T-helper 1 cell (primary cell): ENCODE results near the gene RTBDN.
"Not testable (repeated sequence)": the region's sequence is repeated elsewhere in the genome, so short reads cannot be mapped to it uniquely, and the experiment has no call there.

Source experiments
- DNase-seq, 5 donors: peaks; one replicate each; pipeline ENCODE4 v3.0.0-alpha.2; 2012 to 2020

RTBDN gene

DNA sequence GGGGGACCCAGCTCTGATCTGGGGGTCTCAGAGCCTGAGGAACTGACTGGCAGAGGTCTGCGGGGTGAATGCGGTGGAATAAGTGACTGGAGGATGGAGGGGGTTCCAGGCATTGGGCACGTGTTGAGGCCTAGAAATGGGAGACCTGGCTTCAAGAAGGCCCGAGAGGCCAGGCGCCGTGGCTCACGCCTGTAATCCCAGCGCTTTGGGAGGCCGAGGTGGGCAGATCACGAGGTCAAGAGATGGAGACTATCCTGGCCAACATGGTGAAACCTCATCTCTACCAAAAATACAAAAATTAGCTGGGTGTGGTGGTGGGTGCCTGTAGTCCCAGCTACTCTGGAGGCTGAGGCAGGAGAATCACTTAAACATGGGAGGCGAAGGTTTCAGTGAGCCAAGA, 16.6 kb downstream of the RTBDN start:
- DNase-seq: not testable (repeated sequence)

DNA sequence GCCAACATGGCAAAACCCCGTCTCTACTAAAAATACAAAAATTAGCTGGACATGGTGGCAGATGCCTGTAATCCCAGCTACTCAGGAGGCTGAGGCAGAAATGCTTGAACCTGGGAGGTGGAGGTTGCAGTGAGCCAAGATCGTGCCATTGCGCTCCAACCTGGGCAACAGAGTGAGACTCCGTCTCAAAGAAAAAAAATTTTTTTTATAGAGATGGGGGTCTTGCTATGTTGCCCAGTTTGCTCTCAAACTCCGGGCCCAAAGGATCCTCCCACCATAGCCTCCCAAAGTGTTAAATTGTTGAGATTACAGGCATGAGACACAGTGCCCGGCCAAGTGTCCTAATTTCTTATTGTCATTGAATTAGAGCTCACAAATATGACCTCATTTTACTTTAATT, 17.2 kb downstream of the RTBDN start:
- not testable (repeated sequence) for DNase-seq

DNA sequence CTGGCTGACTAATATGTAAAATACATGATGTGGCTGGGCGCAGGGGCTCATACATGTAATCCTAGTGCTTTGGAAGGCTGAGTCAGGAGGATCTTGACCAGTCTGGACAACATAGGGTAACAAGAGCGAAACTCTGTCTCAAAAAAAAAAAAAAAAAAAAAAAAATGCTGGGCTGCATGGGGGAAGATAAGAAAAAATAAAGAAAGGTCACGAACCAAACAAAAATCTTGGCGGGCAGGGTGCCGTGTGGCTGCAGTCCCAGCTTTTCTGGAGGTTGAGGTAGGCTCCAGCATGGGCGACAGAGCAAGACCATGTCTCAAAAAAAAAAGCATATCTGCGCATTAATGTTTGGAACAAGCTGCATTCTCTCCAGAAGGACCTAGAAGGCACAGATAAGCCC, 19.3 kb downstream of the RTBDN start:
- no peak for DNase-seq

DNA sequence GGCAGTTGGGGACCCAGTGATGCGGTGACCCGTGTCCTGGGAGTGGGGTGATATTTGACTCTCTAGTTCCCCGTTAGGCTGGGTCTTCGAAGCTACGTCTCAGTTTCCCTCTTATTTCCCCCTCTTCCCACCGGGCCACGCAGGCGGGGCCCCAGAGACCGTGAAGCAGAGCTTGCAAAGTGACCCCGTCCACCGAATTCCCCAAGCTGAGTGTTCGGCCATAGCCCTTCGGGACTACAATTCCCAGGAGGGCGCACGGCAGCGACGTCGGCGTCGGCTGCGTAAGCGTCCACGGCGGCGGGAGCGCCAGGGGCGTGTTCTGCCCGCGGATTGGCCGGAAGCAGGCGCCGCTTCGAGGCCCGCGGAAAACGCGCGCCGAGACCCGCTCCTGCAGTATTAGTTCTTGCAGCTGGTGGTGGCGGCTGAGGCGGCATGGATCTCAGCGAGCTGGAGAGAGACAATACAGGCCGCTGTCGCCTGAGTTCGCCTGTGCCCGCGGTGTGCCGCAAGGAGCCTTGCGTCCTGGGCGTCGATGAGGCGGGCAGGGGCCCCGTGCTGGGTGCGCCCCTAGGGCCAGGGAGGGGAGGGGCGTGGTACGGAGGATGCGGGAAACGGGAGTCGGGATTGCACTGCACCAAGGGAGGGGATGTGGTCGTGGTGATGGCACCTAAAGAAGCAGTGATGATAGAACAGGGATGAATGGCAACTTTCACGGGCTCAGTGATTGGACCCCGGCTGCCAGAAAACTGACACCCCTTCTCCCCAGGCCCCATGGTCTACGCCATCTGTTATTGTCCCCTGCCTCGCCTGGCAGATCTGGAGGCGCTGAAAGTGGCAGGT, 27.9 kb downstream of the RTBDN start, which contains the start of gene RNASEH2A:
Gene RNASEH2A, plus strand, starts transcription at position 343 of the 840 bp plus-strand sequence. Its CDS starts 90 bp downstream, at position 433.
- DNase-seq: peak; percentile 67 to 91 (median 78)

DNA sequence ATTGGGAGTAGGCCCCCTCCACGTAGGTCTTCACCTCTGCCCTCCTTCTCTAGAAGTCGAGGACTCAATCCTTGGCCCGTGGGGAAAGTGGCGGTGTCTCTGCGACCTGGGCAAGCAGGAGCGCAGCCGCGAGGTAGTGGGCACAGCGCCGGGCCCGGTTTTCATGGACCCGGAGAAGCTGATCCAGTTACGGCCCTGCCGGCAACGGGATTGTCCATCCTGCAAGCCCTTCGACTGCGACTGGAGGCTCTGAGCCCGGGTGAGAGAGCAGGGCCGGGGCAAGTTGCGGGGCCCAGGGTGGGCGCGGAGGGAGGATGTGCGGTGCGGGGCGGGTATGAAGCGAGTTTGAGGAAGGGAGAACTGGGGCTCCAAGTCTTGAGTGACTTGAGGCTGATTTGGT, 30.3 kb downstream of the RTBDN start:
- no peak for DNase-seq

DNA sequence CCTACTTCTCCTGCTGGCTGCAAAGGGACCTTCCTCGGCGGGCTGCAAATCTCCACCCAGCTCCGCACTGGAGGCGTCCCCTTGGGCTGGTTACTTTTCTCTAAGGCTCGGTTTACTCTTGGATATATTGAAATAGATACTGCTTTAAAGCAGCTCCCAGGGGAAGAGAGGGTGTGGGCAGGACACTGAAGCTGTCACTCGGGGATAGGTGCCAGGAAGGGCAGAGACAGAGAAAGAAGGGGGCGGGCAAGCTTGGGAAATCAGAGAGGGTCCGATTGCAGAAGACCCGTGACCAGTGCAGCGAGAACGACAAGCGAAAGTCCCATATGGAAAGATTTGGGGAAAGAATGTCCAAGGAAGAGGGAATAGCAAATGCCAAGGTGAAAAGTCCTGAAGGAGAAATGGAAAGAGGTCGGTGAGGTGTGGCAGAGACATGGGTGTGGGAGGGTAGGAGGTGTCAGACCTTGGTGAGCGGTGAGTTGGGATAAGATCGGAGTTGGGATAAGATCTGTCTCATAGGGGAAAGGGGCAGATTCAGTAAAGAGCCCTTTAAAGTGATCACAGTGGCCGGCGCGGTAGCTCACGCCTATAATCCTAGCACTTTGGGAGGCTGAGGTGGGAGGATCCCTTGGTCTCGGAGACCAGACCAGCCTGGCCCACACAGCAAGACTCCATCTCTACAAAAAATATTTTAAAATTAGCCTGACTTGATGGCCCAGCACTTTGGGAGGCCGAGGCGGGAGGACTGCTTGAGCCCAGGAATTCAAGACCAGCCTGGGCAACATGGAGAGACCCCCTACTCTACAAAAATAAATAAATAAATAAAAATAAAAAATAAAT, 31.9 kb downstream of the RTBDN start:
- DNase-seq: no peak

DNA sequence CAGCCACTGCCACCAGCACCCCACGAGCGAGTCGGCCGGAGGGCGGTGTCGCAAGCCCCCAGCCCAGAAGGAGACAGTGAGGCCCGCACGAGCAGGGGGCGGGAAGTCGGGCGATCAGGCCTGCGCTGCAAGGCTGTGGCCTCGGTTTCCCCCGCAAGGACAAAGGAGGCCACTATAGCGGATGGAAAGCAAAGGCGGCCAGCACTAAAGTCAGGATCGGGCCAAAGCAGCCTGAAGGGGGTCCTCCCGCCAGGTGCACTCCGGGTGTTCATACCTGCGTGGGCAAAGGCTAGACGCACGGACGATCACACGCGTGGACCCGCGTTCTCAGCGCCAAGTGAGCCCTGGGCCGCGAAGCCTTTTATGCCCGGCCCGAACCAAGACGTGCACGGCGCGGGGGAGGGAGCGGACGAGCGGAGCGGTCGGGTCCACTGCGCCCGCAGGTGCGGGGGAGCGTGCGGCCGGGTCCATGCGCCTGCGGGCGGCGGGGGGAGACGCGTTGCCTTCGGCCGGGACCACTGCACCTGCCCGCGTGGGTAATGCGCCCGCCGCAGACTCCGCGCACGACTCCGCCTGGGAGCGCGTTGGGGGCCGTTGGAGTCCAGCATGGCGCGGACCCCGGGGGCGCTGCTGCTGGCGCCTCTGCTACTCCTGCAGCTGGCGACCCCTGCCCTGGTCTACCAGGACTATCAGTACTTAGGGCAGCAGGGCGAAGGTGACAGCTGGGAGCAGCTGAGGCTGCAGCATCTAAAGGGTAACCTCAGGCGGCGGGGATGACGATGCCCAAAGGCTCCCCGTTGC, 32.7 kb downstream of the RTBDN start, which contains the start of the genes PRDX2 and THSD8:
Gene PRDX2, minus strand, starts transcription at position 335 of the 801 bp plus-strand sequence. CDS start 539 bp downstream, outside the sequence.
Gene THSD8, plus strand, starts transcription at position 604 of the 801 bp plus-strand sequence. Its CDS starts 3 bp downstream, at position 607.
- DNase-seq: peak in 2 of 5 donors; percentile 59 to 86

DNA sequence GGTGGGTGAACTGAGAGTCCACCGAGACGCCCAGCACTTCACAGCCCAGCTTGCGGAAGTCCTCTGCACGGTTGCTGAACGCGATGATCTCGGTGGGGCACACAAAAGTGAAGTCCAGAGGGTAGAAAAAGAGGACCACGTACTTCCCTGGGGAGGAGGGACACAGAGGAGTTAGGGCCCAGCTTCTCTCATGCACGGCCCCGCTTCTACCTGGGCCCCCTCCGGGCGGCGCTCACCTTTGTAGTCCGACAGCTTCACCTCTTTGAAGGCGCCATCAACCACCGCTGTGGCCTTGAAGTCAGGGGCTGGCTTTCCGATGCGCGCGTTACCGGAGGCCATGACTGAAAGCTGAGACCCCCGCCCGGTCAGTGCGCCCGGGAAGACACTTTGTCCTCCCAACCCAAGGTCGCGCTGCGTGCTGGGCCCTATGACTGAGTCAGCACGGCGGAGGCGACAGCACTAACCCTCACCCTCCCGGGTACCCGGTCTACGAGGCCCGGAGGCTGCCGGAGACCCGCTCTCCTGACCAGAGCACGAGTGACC, 33.4 kb downstream of the RTBDN start:
- DNase-seq: no peak

DNA sequence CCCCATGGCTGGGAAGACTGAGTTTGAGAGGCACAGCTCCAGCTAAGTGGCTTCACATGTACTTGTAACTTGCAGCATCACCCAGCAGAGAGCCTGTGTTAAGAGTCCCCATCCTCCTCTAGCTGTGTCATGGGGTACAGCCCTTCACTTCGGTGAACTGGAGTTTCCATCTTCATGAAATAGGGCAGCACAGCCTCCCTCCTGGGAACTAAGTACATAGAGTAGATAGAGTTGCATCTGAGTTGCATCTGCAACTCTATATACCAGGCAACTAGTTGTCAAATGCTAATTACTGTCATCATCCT, 34.0 kb downstream of the RTBDN start:
- no peak for DNase-seq

DNA sequence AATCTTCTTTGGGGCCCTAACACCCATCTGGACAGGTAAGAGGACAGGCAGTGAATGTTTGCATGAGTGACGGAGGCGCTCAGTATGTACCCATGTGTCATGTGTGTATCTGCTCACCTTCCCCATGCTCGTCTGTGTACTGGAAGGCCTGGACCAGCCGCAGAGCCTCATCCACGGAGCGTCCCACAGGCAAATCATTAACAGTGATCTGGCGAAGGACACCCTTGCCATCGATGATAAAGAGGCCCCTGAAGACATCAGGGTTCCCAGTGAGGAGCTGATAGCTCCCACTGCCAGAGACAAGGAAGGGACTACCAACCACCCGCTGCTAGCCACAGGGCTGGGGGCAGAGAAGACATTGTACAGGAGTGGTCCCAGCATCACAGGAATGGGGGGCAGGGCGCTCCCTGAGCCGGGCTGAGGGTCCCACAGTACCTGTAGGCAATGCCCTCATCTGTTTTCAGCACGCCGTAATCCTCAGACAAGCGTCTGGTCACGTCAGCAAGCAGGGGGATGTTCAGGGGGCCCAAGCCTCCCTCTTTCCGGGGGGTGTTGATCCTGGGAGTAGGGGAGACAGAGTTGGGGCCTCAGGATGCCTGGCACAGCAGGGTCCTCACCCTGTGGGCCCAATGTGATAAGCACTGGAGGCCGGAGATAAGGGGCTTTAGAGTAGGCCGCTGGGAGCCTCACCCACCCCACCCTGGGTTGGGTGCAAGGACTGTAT, 34.5 kb downstream of the RTBDN start:
- no peak for DNase-seq

DNA sequence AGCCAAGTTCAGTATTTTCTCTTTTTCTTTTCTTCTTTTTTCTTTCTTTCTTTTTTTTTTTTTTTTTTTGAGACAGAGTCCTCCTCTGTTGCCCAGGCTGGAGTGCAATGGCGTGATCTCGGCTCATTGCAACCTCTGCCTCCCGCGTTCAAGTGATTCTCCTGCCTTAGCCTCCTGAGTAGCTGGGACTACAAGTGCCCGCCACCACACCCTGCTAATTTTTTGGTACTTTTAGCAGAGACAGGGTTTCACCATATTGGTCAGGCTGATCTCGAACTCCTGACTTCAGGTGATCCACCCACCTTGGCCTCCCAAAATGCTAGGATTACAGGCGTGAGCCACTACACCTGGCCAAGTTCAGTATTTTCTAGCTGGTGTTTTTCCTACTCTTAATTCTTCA, 36.8 kb downstream of the RTBDN start:
- not testable (repeated sequence) for DNase-seq

DNA sequence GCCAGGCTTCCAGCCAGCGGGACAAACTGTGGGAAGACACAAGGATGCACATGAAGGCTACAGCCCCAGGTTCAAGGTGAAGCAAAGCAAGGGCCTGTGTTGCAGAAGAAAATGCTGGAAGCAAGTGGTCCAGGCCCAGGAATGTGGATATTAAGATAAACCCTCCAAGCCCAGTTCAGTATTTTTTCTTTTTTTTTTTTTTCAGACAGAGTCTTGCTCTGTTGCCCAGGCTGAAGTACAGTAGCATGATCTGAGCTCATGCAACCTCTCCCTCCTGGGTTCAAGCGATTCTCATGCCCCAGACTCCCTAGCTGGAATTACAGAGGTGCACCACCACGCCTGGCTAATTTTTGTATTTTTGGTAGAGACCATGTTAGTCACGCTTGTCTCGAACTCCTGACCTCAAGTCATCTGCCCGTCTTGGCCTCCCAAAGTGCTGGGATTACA, 37.2 kb downstream of the RTBDN start:
- DNase-seq: no peak

DNA sequence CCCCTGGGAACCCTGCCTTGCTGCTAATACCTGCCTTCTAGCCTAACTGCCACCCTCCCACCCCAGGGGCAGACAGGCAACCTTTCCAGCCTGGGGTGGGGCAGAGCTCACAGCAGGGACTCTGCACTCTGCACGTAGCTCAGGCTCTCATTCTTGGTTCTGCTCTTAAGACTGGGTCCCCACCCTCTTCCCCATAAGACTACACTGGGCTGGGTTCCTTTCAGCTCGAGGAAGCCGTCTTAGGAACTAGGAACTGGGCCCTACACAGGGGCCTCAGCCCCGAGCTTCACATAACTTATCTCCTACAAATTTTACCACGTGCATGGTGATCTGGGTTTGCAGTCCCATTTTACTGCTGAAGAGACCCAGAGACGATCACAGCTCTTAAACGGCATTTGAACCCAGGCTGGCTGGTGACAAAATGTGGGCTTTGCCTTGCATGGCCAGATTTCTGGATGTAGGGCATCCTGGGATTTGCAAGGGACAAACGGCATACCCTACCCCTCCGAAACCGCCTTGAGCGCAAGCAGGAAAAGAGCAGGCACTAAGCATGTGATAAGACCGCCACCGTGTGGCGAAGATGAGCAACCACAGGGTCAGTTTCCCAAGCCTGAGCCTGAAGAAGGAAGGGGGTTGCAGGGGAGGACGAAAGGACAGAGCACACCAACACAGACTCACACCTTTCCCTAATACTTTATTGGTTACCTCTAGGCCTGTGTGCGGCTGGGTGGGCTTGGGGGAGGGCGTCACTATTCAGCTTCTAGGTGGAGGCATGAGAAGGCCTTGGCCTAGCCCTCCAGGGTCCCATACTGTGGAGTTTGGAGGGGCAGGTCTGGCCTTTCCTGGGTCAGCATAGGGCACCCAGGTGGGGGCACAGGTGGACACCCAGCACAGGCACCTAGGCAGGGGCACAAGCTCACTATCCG, 38.0 kb downstream of the RTBDN start:
- DNase-seq: peak; percentile 47 to 82 (median 62)

DNA sequence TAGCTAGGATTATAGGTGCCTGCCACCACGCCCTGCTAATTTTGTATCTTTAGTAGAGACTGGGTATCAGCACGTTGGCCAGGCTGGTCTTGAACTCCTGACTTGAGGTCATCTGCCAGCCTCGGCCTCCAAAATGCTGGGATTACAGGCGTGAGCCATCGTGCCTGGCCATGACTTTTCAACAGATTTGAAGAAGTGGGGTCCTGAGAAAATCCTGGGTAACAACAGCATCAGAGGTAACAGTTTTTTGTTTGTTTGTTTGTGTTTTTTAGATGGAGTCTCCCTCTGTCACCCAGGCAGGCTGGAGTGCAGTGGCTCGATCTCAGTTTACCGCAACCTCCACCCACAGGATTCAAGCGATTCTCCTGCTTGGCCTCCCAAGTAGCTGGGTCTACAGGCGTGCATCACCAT, 39.4 kb downstream of the RTBDN start:
- DNase-seq: no peak

DNA sequence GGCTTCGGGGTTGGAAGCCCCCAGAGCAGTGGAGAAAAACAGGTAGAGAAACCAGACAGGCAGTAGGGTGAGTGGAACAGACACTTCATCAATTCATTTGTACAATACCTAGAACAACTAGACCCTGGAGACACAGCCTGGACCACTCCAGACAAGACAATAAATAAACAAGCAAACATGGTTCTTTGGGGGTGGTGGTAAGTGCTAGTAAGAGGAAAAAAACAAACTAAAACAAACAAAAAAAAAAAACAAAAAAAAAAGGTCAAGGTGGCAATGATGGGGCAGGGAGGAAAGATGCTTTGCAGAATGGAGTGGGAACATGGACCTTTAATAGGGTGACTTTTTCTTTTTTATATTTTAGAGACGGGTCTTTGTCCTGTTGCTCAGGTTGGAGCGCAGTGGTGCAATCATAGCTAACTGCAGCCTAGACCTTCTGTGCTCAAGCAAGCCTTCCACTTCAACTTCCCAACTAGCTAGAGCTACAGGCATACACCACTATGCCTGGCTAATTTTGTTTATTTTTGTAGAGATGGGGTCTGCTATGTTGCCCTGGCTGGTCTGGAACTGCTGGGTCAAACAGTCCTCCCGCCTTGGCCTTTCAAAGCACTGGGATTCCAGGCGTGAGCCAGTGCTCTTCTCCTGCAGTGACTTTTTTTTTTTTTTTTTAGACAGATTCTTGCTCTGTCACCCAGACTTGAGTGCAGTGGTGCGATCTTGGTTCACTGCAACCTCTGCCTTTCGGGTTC, 40.0 kb downstream of the RTBDN start:
- DNase-seq: peak in 1 of 5 donors; percentile 43

DNA sequence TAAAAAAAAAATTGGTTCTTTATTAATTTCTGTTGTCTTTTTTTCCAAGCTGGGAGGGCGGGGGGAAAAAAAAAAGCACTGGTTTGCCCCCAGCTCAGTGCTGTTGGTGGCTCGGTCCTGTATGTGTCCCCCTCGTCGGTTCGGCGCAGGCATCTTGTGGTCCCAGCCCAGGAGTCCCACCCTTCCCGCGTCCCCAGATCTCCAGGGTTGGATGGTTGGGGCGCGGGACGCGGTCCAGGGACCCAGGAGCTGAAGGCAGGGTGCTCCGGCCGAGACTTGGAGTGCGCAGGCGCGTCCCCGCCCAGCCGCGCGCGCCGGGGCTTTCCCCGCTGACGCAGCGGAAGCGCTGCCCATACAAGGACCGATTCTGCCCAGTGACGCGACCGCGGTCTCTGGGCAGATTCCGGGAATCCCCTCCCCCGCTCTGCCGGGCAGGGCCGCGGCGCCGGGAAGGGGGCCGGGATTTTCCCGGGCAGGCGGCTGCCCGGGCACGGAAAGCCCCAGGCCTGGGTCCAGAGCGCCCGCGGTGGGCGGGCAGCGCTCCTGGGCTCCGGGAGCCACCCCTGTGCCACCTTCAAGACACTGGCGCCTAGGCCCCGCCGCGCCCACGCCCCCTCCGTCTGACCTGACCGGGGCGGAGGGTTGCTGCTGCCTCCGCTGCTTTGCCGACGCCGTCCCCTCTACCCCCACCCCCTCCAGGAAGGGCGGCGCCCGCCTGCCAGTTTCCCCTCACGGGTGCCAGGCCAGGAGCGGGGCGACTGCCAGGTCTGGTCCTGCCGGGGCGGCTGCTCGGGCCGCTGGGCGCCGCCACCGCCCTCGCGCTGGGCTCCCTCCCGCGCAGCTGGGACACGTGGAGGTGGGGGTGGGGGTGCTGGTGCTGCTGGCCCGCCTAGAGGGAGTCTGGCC, 40.8 kb downstream of the RTBDN start:
- peak; percentile 90 to 98 (median 93) for DNase-seq

DNA sequence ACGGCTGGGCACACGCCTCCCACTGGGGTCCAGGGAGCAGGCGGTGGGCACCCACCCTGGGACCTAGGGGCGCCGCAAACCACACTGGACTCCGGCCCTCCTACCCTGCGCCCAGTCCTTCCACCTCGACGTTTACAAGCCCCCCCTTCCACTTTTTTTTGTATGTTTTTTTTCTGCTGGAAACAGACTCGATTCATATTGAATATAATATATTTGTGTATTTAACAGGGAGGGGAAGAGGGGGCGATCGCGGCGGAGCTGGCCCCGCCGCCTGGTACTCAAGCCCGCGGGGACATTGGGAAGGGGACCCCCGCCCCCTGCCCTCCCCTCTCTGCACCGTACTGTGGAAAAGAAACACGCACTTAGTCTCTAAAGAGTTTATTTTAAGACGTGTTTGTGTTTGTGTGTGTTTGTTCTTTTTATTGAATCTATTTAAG, 41.5 kb downstream of the RTBDN start:
- DNase-seq: peak in 3 of 5 donors; percentile 41 to 57 (median 42)
